HepG2 (cell line): ENCODE measurements around the gene PIN4. TPM values are rescaled to one million over a fixed set of nuclear protein-coding genes. Genes with fewer than 3 reads are reported as not detected.

Experiments used
- ATAC-seq: fragments of 200-7000 bp; cut with Tn5 transposase; 3 replicates; pipeline ENCODE4 v1.9.1; 2020; ENCODE audit warnings: mild to moderate bottlenecking, moderate library complexity
- BruUV-seq: library from RNA; stranded (reverse); fragments of 400-500 nt; replicated peaks from 2 replicates; lab custom pipeline; 2021; lab: Mats Ljungman, UMichigan
- CTCF ChIA-PET: fragments of 300-600 bp; formaldehyde crosslinking; extraction: SDS; loops from one replicate; lab custom pipeline; 2021; ENCODE audit warnings: low total read pairs, inconsistent platforms, low intra/inter-chr PET ratio; lab: Yijun Ruan, JAX
- POLR2A ChIA-PET: fragments of 350-600 bp; sonication (Branson Sonifier 250); formaldehyde crosslinking; loops from one replicate; lab custom pipeline; 2020; ENCODE audit warnings: antibody characterized with exemption, inconsistent platforms; lab: Yijun Ruan, JAX
- DNase-seq: peaks from one replicate; pipeline ENCODE4 v3.0.0-alpha.2; 2015; ENCODE audit warnings: low spot score
- FAIRE-seq: peaks from 3 replicates; lab custom pipeline; 2011; peaks lifted over from hg19 to GRCh38; lab: Jason Lieb, UNC
- H2AFZ ChIP-seq: one replicate; pipeline ENCODE4 v1.6.1; 2011; ENCODE audit warnings: low read length, inconsistent platforms
- H3K27ac ChIP-seq: fragments of 300-600 bp; 3 replicates; pipeline ENCODE4 v1.8.0; 2011; ENCODE audit warnings: mixed run types, mild to moderate bottlenecking, mixed read lengths, low read length, inconsistent platforms; ENCODE audit not compliant: insufficient read depth; ENCODE audit errors: extremely low read length
- H3K27me3 ChIP-seq, 2 experiments: fragments of 200-600 bp in 1 of 2; 2 replicates in 1 of 2; 3 replicates in 1 of 2; pipeline versions ENCODE4 v1.6.0 to v1.8.0; 2011; ENCODE audit warnings: low read length in 2 of 2, mild to moderate bottlenecking in 2 of 2, moderate library complexity in 2 of 2, inconsistent platforms in 1 of 2; ENCODE audit not compliant: insufficient read depth in 2 of 2, control insufficient read depth in 1 of 2
- H3K36me3 ChIP-seq, 2 experiments: fragments of 200-600 bp in 1 of 2; replicated peaks in 1 of 2; 2 replicates in 1 of 2; 3 replicates in 1 of 2; pipeline versions ENCODE4 v1.5.1 to v1.8.0; 2011; ENCODE audit warnings: low read length in 2 of 2, inconsistent platforms in 1 of 2; ENCODE audit not compliant: insufficient read depth in 2 of 2, control insufficient read depth in 1 of 2
- H3K4me1 ChIP-seq: 2 replicates; pipeline ENCODE4 v1.5.1; 2012; ENCODE audit warnings: low read length, inconsistent platforms; ENCODE audit not compliant: insufficient read depth
- H3K4me2 ChIP-seq: 2 replicates; pipeline ENCODE4 v1.6.0; 2011; ENCODE audit warnings: low read depth, low read length, inconsistent platforms
- H3K4me3 ChIP-seq, 3 experiments: fragments of 200-600 bp in 1 of 3; sonication (generic), shearing (Covaris generic) in 1 of 3; replicated peaks in 1 of 3; 2 replicates each; pipeline ENCODE4 v1.5.1; 2011 to 2016; ENCODE audit warnings: low read length in 3 of 3, inconsistent platforms in 2 of 3, low read depth in 2 of 3, mild to moderate bottlenecking in 2 of 3, control low read depth in 1 of 3, mixed read lengths in 1 of 3; ENCODE audit not compliant: insufficient read depth in 1 of 3
- H3K79me2 ChIP-seq: one replicate; pipeline ENCODE4 v1.6.1; 2011; ENCODE audit warnings: low read length, inconsistent platforms; ENCODE audit not compliant: insufficient read depth
- H3K9ac ChIP-seq: 2 replicates; pipeline ENCODE4 v1.6.0; 2011; ENCODE audit warnings: mild to moderate bottlenecking, low read depth, low read length, inconsistent platforms; ENCODE audit not compliant: insufficient read depth
- H3K9me3 ChIP-seq: 2 replicates; pipeline ENCODE4 v1.5.1; 2012; ENCODE audit warnings: mild to moderate bottlenecking, low read length
- H4K20me1 ChIP-seq: 2 replicates; pipeline ENCODE4 v1.6.0; 2011; ENCODE audit warnings: inconsistent platforms, mild to moderate bottlenecking, low read length, moderate library complexity; ENCODE audit not compliant: insufficient read depth
- DNMT1 ChIP-seq: sonication (generic); formaldehyde crosslinking; IDR thresholded peaks from 2 replicates; pipeline ENCODE4 v1.5.1; 2020; ENCODE audit warnings: mild to moderate bottlenecking, missing genetic modification reagents
- KLF15 ChIP-seq: sonication (generic); formaldehyde crosslinking; IDR thresholded peaks from 2 replicates; pipeline ENCODE4 v1.8.1; 2023; ENCODE audit warnings: borderline replicate concordance, mild to moderate bottlenecking, inconsistent platforms, missing genetic modification reagents, mixed read lengths
- SP1 ChIP-seq, 2 experiments: fragments of 450-650 bp in 1 of 2; sonication (generic) in 1 of 2; formaldehyde crosslinking in 1 of 2; IDR thresholded peaks; 2 replicates each; pipeline versions ENCODE4 v1.4.0 to v1.6.1; 2016 to 2020; ENCODE audit warnings: missing genetic modification reagents in 1 of 2
- STAT6 ChIP-seq: sonication (generic); formaldehyde crosslinking; IDR thresholded peaks from 2 replicates; pipeline ENCODE4 v1.4.0; 2020; ENCODE audit warnings: missing genetic modification reagents, mild to moderate bottlenecking, borderline replicate concordance
- U2AF1 ChIP-seq: fragments of 200-400 bp; formaldehyde crosslinking; optimal IDR thresholded peaks from 2 replicates; pipeline ENCODE3; 2017; ENCODE audit warnings: mild to moderate bottlenecking, low read depth, low read length
- ZNF230 ChIP-seq: sonication (generic); formaldehyde crosslinking; IDR thresholded peaks from 2 replicates; pipeline ENCODE4 v1.4.0; 2020; ENCODE audit warnings: mild to moderate bottlenecking, missing genetic modification reagents
- WGBS: methylation state at CpG from one replicate; pipeline ENCODE4 v1.1.6; 2017; ENCODE audit warnings: low lambda C conversion rate; 5-methylcytosine and 5-hydroxymethylcytosine counted together
- in situ Hi-C: cut with HindIII; loops from 2 replicates; pipeline ENCODE4 v1.10.0; 2017; ENCODE audit warnings: low pct_unique_long_range_greater_than_20kb; ENCODE audit not compliant: extremely low pct_ligation_motif_present
- intact Hi-C: fragments of 100-400 bp; cut with micrococcal nuclease; formaldehyde crosslinking; loops from one replicate; pipeline ENCODE4 v1.10.0; 2022; ENCODE audit not compliant: unreplicated experiment
- polyA plus RNA-seq, 8 experiments: library from polyadenylated mRNA; depleted of rRNA in 3 of 8; stranded (reverse) in 7 of 8; unstranded in 1 of 8; fragments of >200 nt; fragmentation: Illumina TruSeq in 4 of 8; extraction: Trizol in 4 of 8; gene quantifications; 2 replicates each; pipeline versions ENCODE4 v1.2.1 to v1.2.3, GENCODE V29; 2011 to 2016; ENCODE audit warnings: low read depth in 4 of 8, missing spikeins in 1 of 8, mixed read lengths in 1 of 8; ENCODE audit not compliant: insufficient read depth in 1 of 8
- total RNA-seq, 5 experiments: library from RNA; depleted of rRNA; stranded (reverse); fragments of >200 nt; fragmentation: Illumina TruSeq; extraction: Trizol; gene quantifications; 2 replicates each; pipeline ENCODE4 v1.2.3, GENCODE V29; 2016; ENCODE audit warnings: low read depth in 1 of 5
- TF ChIP-seq, protein P1 (sequence below): sonication (generic); formaldehyde crosslinking; IDR thresholded peaks from 2 replicates; pipeline ENCODE4 v1.5.0; 2020; ENCODE audit warnings: mild to moderate bottlenecking, missing genetic modification reagents, borderline replicate concordance
- TF ChIP-seq, protein P2 (sequence below): sonication (generic); formaldehyde crosslinking; IDR thresholded peaks from 2 replicates; pipeline ENCODE4 v1.4.0; 2020; ENCODE audit warnings: missing genetic modification reagents, borderline replicate concordance

The PIN4 gene
- total and polyA plus RNA-seq, 2 of the 13 experiments (the other 11 are each of a cell fraction or from before 2014, with no cell fraction given): 12.6 to 29.5 TPM

DNA sequence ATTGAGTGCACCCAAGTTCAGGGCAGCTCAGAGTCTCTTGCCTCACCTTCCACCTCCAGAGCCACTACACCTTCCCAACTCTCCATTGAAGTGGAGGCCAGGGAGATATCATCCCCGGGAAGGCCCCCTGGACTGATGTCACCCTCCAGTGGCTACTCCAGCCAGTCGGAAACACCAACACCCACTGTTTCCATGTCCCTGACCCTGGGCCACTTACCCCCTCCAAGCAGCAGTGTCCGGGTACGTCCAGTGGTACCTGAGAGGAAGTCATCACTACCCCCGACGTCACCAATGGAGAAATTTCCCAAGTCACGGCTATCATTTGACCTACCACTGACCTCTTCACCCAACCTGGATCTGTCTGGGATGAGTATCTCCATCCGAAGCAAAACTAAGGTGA is 42.0 kb upstream of the PIN4 start (continued):
- TF ChIP-seq, protein P1, sequence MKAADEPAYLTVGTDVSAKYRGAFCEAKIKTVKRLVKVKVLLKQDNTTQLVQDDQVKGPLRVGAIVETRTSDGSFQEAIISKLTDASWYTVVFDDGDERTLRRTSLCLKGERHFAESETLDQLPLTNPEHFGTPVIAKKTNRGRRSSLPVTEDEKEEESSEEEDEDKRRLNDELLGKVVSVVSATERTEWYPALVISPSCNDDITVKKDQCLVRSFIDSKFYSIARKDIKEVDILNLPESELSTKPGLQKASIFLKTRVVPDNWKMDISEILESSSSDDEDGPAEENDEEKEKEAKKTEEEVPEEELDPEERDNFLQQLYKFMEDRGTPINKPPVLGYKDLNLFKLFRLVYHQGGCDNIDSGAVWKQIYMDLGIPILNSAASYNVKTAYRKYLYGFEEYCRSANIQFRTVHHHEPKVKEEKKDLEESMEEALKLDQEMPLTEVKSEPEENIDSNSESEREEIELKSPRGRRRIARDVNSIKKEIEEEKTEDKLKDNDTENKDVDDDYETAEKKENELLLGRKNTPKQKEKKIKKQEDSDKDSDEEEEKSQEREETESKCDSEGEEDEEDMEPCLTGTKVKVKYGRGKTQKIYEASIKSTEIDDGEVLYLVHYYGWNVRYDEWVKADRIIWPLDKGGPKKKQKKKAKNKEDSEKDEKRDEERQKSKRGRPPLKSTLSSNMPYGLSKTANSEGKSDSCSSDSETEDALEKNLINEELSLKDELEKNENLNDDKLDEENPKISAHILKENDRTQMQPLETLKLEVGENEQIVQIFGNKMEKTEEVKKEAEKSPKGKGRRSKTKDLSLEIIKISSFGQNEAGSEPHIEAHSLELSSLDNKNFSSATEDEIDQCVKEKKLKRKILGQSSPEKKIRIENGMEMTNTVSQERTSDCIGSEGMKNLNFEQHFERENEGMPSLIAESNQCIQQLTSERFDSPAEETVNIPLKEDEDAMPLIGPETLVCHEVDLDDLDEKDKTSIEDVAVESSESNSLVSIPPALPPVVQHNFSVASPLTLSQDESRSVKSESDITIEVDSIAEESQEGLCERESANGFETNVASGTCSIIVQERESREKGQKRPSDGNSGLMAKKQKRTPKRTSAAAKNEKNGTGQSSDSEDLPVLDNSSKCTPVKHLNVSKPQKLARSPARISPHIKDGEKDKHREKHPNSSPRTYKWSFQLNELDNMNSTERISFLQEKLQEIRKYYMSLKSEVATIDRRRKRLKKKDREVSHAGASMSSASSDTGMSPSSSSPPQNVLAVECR (CRISPR knock-in tag): no peak
- TF ChIP-seq SP1 (IDR thresholded peaks at IDR 0.05): no peak
- TF ChIP-seq SP1 (CRISPR knock-in tag; IDR thresholded peaks at IDR 0.05): no peak
- TF ChIP-seq DNMT1 (CRISPR knock-in tag): no peak
- no peak for TF ChIP-seq KLF15 (CRISPR knock-in tag)
- no peak for TF ChIP-seq U2AF1

DNA sequence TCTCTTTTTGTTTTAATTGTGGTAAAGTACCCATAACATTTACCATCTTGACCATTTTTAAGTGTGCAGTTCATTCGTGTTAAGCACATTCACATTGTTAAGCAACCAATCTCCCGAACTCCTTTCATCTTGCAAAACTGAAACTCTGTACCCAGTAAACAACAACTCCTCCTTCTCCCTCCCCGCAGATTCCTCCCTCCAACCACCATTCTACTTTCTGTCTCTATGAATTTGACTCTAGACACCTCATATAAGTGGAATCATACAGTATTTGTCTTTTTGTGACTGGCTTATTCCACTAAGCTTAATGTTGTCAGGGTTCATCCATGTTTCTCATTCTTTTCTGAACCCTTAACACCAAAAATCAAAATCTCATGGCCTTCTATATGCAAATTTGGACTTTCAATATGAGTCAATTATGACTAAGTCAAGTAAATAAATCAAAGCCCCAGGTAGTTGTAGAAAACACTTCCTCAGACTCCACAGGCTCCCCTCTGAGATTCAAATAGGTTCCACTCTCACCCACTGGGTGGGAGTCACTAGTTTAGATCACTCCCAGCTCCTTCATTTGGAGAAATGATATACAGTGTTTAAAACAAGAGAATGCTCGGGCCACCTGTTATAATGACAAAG is 40.1 kb upstream of the PIN4 start:
- no peak overlapping the region for H3K9ac ChIP-seq
- in situ Hi-C loops: no loop called here
- WGBS: 6% methylated on average over 4 of the region's 4 CpGs
- H3K27me3 ChIP-seq: no peaks in the 10 kb centered on the region
- no peaks in the 10 kb centered on the region for H3K36me3 ChIP-seq
- intact Hi-C loops: no loop called here
- no peak overlapping the region for H2AFZ ChIP-seq
- H3K79me2 ChIP-seq: no peaks in the 10 kb centered on the region
- no peaks in the 10 kb centered on the region for H4K20me1 ChIP-seq
- no peak for DNase-seq
- no TSS peak for BruUV-seq
- H3K4me2 ChIP-seq: no peak overlapping the region
- no peaks in the 10 kb centered on the region for H3K4me1 ChIP-seq
- CTCF ChIA-PET: no interaction called here
- H3K9me3 ChIP-seq: no peaks in the 10 kb centered on the region
- POLR2A ChIA-PET: no interaction called here
- no peak overlapping the region for H3K27ac ChIP-seq
- no peak for FAIRE-seq
- no peak for ATAC-seq
- no peak overlapping the region for H3K4me3 ChIP-seq
- no peak for TF ChIP-seq STAT6
- no peak for TF ChIP-seq ZNF230
- TF ChIP-seq, protein P2, sequence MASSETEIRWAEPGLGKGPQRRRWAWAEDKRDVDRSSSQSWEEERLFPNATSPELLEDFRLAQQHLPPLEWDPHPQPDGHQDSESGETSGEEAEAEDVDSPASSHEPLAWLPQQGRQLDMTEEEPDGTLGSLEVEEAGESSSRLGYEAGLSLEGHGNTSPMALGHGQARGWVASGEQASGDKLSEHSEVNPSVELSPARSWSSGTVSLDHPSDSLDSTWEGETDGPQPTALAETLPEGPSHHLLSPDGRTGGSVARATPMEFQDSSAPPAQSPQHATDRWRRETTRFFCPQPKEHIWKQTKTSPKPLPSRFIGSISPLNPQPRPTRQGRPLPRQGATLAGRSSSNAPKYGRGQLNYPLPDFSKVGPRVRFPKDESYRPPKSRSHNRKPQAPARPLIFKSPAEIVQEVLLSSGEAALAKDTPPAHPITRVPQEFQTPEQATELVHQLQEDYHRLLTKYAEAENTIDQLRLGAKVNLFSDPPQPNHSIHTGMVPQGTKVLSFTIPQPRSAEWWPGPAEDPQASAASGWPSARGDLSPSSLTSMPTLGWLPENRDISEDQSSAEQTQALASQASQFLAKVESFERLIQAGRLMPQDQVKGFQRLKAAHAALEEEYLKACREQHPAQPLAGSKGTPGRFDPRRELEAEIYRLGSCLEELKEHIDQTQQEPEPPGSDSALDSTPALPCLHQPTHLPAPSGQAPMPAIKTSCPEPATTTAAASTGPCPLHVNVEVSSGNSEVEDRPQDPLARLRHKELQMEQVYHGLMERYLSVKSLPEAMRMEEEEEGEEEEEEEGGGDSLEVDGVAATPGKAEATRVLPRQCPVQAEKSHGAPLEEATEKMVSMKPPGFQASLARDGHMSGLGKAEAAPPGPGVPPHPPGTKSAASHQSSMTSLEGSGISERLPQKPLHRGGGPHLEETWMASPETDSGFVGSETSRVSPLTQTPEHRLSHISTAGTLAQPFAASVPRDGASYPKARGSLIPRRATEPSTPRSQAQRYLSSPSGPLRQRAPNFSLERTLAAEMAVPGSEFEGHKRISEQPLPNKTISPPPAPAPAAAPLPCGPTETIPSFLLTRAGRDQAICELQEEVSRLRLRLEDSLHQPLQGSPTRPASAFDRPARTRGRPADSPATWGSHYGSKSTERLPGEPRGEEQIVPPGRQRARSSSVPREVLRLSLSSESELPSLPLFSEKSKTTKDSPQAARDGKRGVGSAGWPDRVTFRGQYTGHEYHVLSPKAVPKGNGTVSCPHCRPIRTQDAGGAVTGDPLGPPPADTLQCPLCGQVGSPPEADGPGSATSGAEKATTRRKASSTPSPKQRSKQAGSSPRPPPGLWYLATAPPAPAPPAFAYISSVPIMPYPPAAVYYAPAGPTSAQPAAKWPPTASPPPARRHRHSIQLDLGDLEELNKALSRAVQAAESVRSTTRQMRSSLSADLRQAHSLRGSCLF (CRISPR knock-in tag): no peak
